H1 (cell line): Measurements from ENCODE around the gene VEGFD. TPM values are rescaled to one million over a fixed set of nuclear protein-coding genes. Genes with fewer than 3 reads are reported as not detected.

Experiments
- BACH1 ChIP-seq: IDR thresholded peaks from 2 replicates; pipeline ENCODE4 v1.6.1; 2012; ENCODE audit warnings: low read length, improper control_type of control experiment
- BCL11A ChIP-seq, 2 experiments: IDR thresholded peaks; one replicate each; pipeline ENCODE4 v1.6.1; 2011; ENCODE audit warnings: low read depth in 2 of 2, low read length in 2 of 2, mild to moderate bottlenecking in 2 of 2
- CHD1 ChIP-seq: IDR thresholded peaks from 2 replicates; pipeline ENCODE4 v1.6.1; 2012; ENCODE audit warnings: low read depth, low read length, improper control_type of control experiment
- CHD2 ChIP-seq: IDR thresholded peaks from 2 replicates; pipeline ENCODE4 v1.6.1; 2012; ENCODE audit warnings: low read length, improper control_type of control experiment
- CREB1 ChIP-seq: IDR thresholded peaks from 2 replicates; pipeline ENCODE4 v1.6.1; 2012; ENCODE audit warnings: inconsistent platforms
- CTBP2 ChIP-seq: IDR thresholded peaks from 2 replicates; pipeline ENCODE4 v1.7.0; 2011; ENCODE audit warnings: borderline replicate concordance, mild to moderate bottlenecking, moderate library complexity, mixed read lengths, low read length; ENCODE audit not compliant: insufficient read depth, insufficient read length
- GABPA ChIP-seq: IDR thresholded peaks from 2 replicates; pipeline ENCODE4 v1.6.1; 2011; ENCODE audit warnings: mild to moderate bottlenecking, low read length, moderate library complexity, borderline replicate concordance; ENCODE audit not compliant: insufficient read depth
- JUND ChIP-seq: IDR thresholded peaks from 2 replicates; pipeline ENCODE4 v1.6.1; 2011; ENCODE audit warnings: mild to moderate bottlenecking, improper control_type of control experiment, low read length
- KDM1A ChIP-seq: fragments of 200-600, 300-600 bp; sonication (generic); IDR thresholded peaks from 2 replicates; pipeline ENCODE4 v1.7.1; 2016; ENCODE audit warnings: mild to moderate bottlenecking, low read length, borderline replicate concordance
- KDM4A ChIP-seq: IDR thresholded peaks from one replicate; pipeline ENCODE4 v1.7.1; 2012; ENCODE audit warnings: low read depth, mild to moderate bottlenecking, moderate library complexity, low read length, inconsistent platforms; ENCODE audit not compliant: severe bottlenecking
- KDM5A ChIP-seq: fragments of 200-600 bp; IDR thresholded peaks from 2 replicates; pipeline ENCODE4 v1.7.1; 2012; ENCODE audit warnings: mild to moderate bottlenecking, low read length, inconsistent platforms, mixed read lengths
- NANOG ChIP-seq: IDR thresholded peaks from 2 replicates; pipeline ENCODE4 v1.6.1; 2011; ENCODE audit warnings: low read length, low read depth, mild to moderate bottlenecking, inconsistent platforms; ENCODE audit not compliant: insufficient read depth, poor library complexity, severe bottlenecking
- PHF8 ChIP-seq: fragments of 200-600 bp; sonication (generic); conservative IDR thresholded peaks from 2 replicates; pipeline ENCODE4 v1.7.1; 2012; ENCODE audit warnings: low read depth, mild to moderate bottlenecking, inconsistent platforms, low read length, moderate library complexity
- POLR2AphosphoS5 ChIP-seq: IDR thresholded peaks from 2 replicates; pipeline ENCODE4 v1.6.1; 2011; ENCODE audit warnings: low read depth, low read length
- POU5F1 ChIP-seq: IDR thresholded peaks from 2 replicates; pipeline ENCODE4 v1.6.1; 2011; ENCODE audit warnings: low read depth, mild to moderate bottlenecking, low read length, moderate library complexity
- RBBP5 ChIP-seq: IDR thresholded peaks from 2 replicates; pipeline ENCODE4 v1.7.1; 2012; ENCODE audit warnings: low read depth, mild to moderate bottlenecking, inconsistent platforms, low read length, moderate library complexity, borderline replicate concordance
- RNF2 ChIP-seq: fragments of 200-900, 300-1000 bp; sonication (generic); IDR thresholded peaks from 2 replicates; pipeline ENCODE4 v1.7.1; 2016; ENCODE audit warnings: borderline replicate concordance, low read depth, mild to moderate bottlenecking, antibody characterized with exemption, low read length; ENCODE audit not compliant: poor library complexity, severe bottlenecking; ENCODE audit errors: missing control alignments
- SAP30 ChIP-seq: fragments of 300-600 bp; sonication (generic); IDR thresholded peaks from 2 replicates; pipeline ENCODE4 v1.7.1; 2012; ENCODE audit warnings: low read length, moderate library complexity, mild to moderate bottlenecking, inconsistent platforms; ENCODE audit not compliant: insufficient read depth, insufficient replicate concordance
- SP2 ChIP-seq: IDR thresholded peaks from 2 replicates; pipeline ENCODE4 v1.6.1; 2012; ENCODE audit warnings: mild to moderate bottlenecking, low read length, inconsistent platforms
- TCF12 ChIP-seq: IDR thresholded peaks from 2 replicates; pipeline ENCODE4 v1.6.1; 2011; ENCODE audit warnings: low read depth, mild to moderate bottlenecking, low read length
- TEAD4 ChIP-seq: IDR thresholded peaks from 2 replicates; pipeline ENCODE4 v1.6.1; 2012; ENCODE audit warnings: low read depth, low read length, inconsistent platforms, mixed read lengths
- ZNF274 ChIP-seq: IDR thresholded peaks from 2 replicates; pipeline ENCODE4 v1.7.0; 2012; ENCODE audit warnings: low read length, borderline replicate concordance; ENCODE audit errors: extremely low read depth
- polyA plus RNA-seq, 7 experiments: library from polyadenylated mRNA; depleted of rRNA in 3 of 7; stranded (reverse) in 5 of 7; unstranded in 2 of 7; fragments of >200 nt in 5 of 7; fragments of 200-250 nt in 2 of 7; gene quantifications; 1 replicate in 5 of 7; 2 replicates in 1 of 7; 4 replicates in 1 of 7; pipeline versions ENCODE4 v1.2.1 to v1.2.3, GENCODE V29; 2011 to 2013; ENCODE audit warnings: missing spikeins in 2 of 7, mixed read lengths in 2 of 7
- total RNA-seq: library from RNA; stranded (reverse); fragmentation: NEBNext Ultra II Directional; extraction: Animal tissue kit (Norgen Biotek cat#: 25700); gene quantifications from 2 replicates; pipeline ENCODE4 v1.2.1, GENCODE V29; 2021

The VEGFD gene
- total and polyA plus RNA-seq, 2 of the 8 experiments (the other 6 are each of a cell fraction or from before 2014, with no cell fraction given): 0.06 TPM; not detected in 1

GRCh38 chrX:15335135-15336022, 48.8 kb downstream of the VEGFD start, which contains the start of gene PIGA (continued):
- TF ChIP-seq KDM4A: peak; percentile 65
- TF ChIP-seq POU5F1: no peak
- no peak for TF ChIP-seq TEAD4
- no peak for TF ChIP-seq KDM1A
- no peak for TF ChIP-seq TCF12
- TF ChIP-seq CHD1: no peak
- no peak for TF ChIP-seq BCL11A (IDR thresholded peaks at IDR 0.05; ENCODE audit: low read depth in 2 of 2, low read length in 2 of 2)
- TF ChIP-seq ZNF274: no peak
- no peak for TF ChIP-seq BACH1
- peak; percentile 68; the same call in 1 of the 2 replicates for TF ChIP-seq POLR2AphosphoS5
- TF ChIP-seq SAP30: peak; percentile 73
- TF ChIP-seq RNF2: no peak
- TF ChIP-seq CREB1: peak; percentile 91
- TF ChIP-seq GABPA: no peak
- TF ChIP-seq PHF8: peak; percentile 79; the same call in 1 of the 2 replicates
- TF ChIP-seq JUND: no peak
- TF ChIP-seq SP2: no peak
- no peak for TF ChIP-seq NANOG
- TF ChIP-seq CTBP2: no peak
- TF ChIP-seq RBBP5: peak; percentile 48; the same call in 1 of the 2 replicates
- TF ChIP-seq CHD2: 0 out of 2 replicates have a peak, but pooled peaks have one; percentile 27
- TF ChIP-seq KDM5A: no peak
